Islet of Langerhans (tissue), 1 donor: ENCODE data around the gene OR8B2.
A peak's percentile ranks its signal among the peaks of the same experiment; 100 is the strongest.
"Not testable (repeated sequence)": the region's sequence is repeated elsewhere in the genome, so short reads cannot be mapped to it uniquely, and the experiment has no call there.

ENCODE experiments used
- FAIRE-seq: peaks from one replicate; lab custom pipeline; 2011; peaks lifted over from hg19 to GRCh38; lab: Jason Lieb, UNC

Gene OR8B2

GRCh38 chr11:124384399-124384798 lies at the start of gene OR8B2:
Gene OR8B2, minus strand, starts transcription at chr11:124384499. Its CDS starts 1,156 bp downstream, at chr11:124383343.
- FAIRE-seq = no peak

GRCh38 chr11:124429599-124429998 lies 45.3 kb upstream of the OR8B2 start:
- FAIRE-seq = no peak

- no peak for FAIRE-seq
Observed at GRCh38 chr11:124424384-124424921, 40.2 kb upstream of the OR8B2 start, which contains the start of gene OR8B4. Gene OR8B4, minus strand, starts transcription at chr11:124424871. Its CDS starts 0 bp downstream, at chr11:124424871.

DNA sequence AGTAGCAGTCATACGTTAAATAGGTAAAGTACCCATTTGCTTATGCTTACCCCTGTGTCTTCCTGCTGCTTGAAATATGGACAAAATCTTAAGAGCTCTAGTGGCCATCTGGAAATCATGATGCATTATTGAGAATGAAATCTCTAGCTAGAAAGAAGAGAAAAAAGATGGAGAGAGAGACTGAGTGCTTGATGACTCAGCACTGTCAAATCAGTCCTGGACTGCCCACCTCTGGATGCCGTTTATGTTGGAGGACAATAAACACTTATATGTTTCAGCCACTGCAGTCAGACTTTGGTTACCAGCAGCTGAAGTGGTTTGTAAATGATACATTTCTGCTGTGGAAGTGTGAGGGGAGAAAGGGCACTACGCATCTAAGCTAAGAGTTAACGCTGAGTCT lies 36.7 kb upstream of the OR8B2 start:
- FAIRE-seq = no peak

DNA sequence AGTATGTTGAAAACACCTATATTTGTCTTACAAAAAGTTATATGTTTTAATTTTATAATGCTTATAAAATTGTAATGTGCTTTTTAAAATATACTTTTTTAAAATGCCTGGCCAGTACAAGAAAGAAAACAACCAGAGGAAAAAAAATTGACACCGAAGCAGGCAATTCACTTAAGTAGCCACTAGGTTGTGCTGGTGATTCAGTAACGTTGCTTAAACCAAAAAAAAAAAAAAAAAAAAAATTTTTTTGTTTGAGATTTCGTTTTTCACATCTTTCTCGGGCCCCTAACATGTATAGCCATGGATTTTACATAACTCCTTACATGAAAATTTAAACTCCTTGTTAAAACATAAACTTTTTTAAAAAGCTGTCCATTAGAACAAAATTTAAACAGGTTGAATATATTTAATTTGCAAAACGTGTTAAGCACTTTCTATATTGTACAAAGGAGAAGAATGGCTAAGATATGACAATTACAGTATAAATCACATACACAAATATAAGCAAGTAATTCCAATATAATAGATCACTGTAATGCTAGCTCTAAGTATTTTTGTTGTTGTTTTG lies 31.1 kb upstream of the OR8B2 start:
- FAIRE-seq = peak; percentile 84

DNA sequence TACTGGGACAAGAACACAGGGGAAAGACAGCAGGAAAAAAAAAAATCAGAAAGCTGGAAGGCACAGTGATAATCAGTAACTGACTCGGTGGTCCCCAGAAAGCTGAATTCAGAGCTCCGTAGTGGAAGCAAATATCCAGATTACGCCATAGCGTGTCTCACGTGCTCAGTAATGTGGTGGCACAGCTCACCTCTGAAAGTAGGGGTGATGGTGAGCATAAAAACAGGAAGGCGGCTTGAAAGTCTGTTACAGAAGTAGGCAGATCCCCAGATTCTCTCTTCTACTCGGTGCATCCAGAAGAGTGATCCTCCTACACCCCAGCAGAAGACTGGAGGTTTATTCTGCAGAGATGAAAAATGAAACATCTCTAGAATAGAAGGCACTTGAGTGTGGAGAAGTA lies 25.6 kb upstream of the OR8B2 start:
- FAIRE-seq = no peak

- no peak for FAIRE-seq
Observed at GRCh38 chr11:124405581-124405980, 21.3 kb upstream of the OR8B2 start.

- FAIRE-seq = not testable (repeated sequence)
Observed at GRCh38 chr11:124403186-124403585, 18.9 kb upstream of the OR8B2 start.

DNA sequence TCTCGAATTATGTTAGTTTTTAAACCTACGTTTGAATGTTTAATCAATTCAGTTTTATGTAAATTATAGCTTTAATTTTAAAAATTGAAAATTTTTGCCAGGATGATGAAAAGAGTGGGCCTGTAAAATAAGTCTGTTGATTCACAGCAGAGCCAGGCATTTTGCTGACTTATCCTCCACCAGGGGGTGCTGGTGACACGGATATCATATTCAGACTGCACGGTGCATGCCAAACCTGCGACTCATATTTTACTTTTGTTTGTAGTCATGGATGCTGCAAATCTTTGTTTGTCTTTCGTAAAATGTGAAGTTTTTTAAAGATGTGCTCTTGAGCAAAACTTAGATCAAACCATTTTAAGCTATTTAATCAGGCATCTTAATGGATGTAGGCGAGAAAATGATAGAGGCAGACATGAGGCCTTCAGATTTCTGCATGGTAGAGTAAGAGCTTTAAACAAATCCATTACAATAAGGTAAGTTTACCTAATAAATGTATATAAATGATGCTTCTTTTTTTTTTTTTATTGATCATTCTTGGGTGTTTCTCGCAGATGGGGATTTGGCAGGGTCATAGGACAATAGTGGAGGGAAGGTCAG lies 18.1 kb upstream of the OR8B2 start:
- no peak for FAIRE-seq

- FAIRE-seq = no peak
Observed at GRCh38 chr11:124398924-124399323, 14.6 kb upstream of the OR8B2 start, which contains the start of gene OR8B3. Gene OR8B3, minus strand, starts transcription at chr11:124399024. Its CDS starts 1,673 bp downstream, at chr11:124397351.

DNA sequence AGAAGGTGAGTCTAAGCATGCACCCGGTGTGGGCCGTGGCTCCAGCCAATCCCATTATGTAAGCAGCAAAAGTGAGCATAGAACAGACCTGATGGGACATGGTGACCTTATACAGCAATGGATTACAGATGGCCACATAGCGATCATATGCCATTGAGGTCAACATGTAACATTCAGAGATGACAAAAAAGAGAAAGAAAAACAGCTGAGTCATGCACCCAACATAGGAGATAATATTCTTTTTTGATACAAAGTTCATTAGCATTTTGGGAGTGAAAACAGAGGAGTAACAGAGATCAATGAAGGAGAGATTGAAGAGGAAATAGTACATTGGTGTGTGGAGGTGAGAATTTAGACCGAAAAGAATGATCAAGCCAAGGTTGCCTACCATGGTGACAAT lies 12.5 kb upstream of the OR8B2 start:
- FAIRE-seq = not testable (repeated sequence)

DNA sequence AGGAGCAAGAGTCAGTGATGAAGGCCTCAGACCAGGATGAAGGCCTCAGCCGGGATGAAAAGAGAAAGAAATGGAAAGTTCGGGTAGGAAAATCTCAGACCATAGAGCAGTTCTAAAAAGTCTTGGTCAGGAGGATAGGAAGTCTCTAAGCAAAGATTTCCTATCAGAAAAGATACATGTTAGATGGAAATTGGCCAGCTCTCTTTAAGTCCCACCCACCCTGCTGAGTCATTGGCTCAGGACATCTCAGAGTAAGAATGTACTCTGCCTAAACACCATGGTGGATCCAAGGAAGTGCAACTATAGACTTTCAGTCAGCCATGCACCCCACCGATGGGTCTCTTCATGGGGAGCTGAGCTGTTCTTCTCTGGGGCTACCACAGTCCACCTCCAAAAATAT lies 10.1 kb upstream of the OR8B2 start:
- FAIRE-seq = no peak

GRCh38 chr11:124382857-124383256 lies 1.4 kb downstream of the OR8B2 start:
- not testable (repeated sequence) for FAIRE-seq

GRCh38 chr11:124380585-124380984 lies 3.7 kb downstream of the OR8B2 start:
- FAIRE-seq = no peak

DNA sequence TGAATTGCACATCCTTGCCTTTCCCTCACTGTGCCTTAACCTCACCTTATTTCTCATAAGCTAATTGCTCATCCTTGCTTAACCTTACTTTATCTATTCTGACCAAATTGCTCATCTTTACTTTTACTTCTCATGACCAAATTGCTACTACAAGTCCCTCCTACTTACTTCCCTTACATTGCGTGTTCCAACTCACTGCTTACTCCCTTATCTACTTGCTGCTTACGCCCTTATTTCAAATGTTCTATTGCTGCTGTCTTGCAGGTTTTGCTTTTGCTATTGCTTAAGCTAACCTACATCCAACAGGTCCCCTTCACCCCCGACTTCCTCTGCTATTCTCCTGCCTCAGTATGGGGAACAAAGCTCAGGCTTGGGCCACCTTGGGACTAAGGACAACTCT lies 8.0 kb downstream of the OR8B2 start:
- no peak for FAIRE-seq

GRCh38 chr11:124359566-124359965 lies 24.7 kb downstream of the OR8B2 start:
- no peak for FAIRE-seq

DNA sequence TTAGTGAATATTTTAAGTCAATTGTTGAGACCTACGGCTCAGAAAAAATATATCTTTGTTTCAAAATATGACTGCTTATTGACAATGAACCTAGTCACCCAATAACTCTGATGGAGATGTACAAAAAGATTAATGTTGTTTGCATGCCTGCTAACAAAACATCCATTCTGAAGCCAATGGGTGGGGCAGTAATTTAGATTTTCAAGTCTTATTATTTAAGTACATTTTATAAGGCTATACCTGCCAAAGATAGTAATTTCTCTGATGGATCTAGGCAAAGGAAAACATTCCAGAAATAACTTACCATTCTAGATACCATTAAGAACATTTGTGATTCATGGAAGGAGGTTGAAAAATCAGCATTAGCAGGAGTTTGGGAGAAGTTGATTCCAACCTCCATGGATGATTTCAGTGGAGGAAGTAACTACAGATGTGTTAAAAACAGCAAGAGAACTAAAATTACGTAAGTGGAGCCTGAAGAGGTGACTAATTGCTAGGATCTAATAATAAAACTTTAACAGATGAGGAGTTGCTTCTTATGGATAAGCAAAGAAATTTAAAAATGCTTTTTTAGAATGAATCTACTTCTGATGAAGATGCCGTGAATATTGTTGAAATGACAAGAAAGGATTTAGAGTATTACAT lies 37.9 kb downstream of the OR8B2 start:
- no peak for FAIRE-seq

DNA sequence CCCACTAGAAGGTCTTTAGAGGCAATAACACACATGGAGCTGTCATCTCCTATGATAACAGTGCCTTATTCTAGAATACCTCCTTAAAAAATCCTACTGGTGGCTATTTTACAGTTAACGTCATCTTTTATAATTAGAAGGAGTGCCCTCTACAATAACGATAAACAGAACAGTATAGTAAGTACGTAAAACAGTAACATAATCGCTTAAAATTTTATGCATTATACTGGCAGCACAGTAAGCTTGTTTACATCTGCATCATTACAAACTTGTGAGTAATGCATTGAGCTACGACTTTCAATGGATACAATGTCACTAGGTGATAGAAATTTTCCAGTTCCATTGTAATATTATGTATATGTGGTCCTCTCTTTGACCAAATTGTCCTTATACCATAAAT lies 40.0 kb downstream of the OR8B2 start:
- no peak for FAIRE-seq

DNA sequence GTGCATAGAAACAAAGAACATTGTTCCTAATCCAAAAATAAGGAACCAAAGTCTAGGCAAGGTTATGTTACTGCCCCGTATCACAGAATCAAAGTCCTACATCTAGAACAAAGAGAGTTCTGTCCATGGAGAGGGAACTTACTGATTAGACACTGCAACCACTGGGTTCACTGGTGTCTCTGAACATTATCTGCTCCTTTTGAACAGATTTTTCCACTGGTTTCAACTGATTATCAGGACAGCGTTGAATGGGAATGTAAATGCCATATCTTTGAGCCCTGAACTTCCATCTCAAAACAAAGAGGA lies 44.2 kb downstream of the OR8B2 start:
- no peak for FAIRE-seq

- no peak for FAIRE-seq
Observed at GRCh38 chr11:124339396-124340141, 44.7 kb downstream of the OR8B2 start.
